ENCODE data around the gene ULK4.
"Not testable (repeated sequence)": the region's sequence is repeated elsewhere in the genome, so short reads cannot be mapped to it uniquely, and the experiment has no call there.

The ULK4 gene

GRCh38 chr3:41296556-41296955, 665.3 kb downstream of the ULK4 start:
- DNase-seq (ENCODE audit: low read depth) = no peak
- H3K4me3 ChIP-seq (replicated peaks; ENCODE audit: low read depth, low read length) = no peak overlapping the region
- TF ChIP-seq CTCF (IDR thresholded peaks at IDR 0.05; ENCODE audit: low read length, missing control alignments) = no peak

GRCh38 chr3:41295740-41296139, 666.2 kb downstream of the ULK4 start:
- no peak for TF ChIP-seq CTCF (IDR thresholded peaks at IDR 0.05; ENCODE audit: low read length, missing control alignments)
- H3K4me3 ChIP-seq (replicated peaks; ENCODE audit: low read depth, low read length) = no peak overlapping the region
- DNase-seq (ENCODE audit: low read depth) = no peak

GRCh38 chr3:41293169-41293681, 668.7 kb downstream of the ULK4 start:
- H3K4me3 ChIP-seq (replicated peaks; ENCODE audit: low read depth, low read length) = no peak overlapping the region
- TF ChIP-seq CTCF (IDR thresholded peaks at IDR 0.05; ENCODE audit: low read length, missing control alignments) = no peak
- no peak for DNase-seq (ENCODE audit: low read depth)

- DNase-seq (ENCODE audit: low read depth) = peak; percentile 8
- TF ChIP-seq CTCF (IDR thresholded peaks at IDR 0.05; ENCODE audit: low read length, missing control alignments) = no peak
- no peak overlapping the region for H3K4me3 ChIP-seq (replicated peaks; ENCODE audit: low read depth, low read length)
These were observed 671.2 kb downstream of the ULK4 start for GRCh38 chr3:41290736-41291135.

GRCh38 chr3:41290306-41290705, 671.6 kb downstream of the ULK4 start:
- DNase-seq (ENCODE audit: low read depth) = no peak
- H3K4me3 ChIP-seq (replicated peaks; ENCODE audit: low read depth, low read length) = no peak overlapping the region
- TF ChIP-seq CTCF (IDR thresholded peaks at IDR 0.05; ENCODE audit: low read length, missing control alignments) = no peak

GRCh38 chr3:41288785-41289184, 673.1 kb downstream of the ULK4 start:
- no peak for TF ChIP-seq CTCF (IDR thresholded peaks at IDR 0.05; ENCODE audit: low read length, missing control alignments)
- no peak for DNase-seq (ENCODE audit: low read depth)
- no peak overlapping the region for H3K4me3 ChIP-seq (replicated peaks; ENCODE audit: low read depth, low read length)

- peak; percentile 25 for TF ChIP-seq CTCF (IDR thresholded peaks at IDR 0.05; ENCODE audit: low read length, missing control alignments)
- H3K4me3 ChIP-seq (replicated peaks; ENCODE audit: low read depth, low read length) = no peak overlapping the region
- DNase-seq (ENCODE audit: low read depth) = peak; percentile 6
These were observed 675.6 kb downstream of the ULK4 start for GRCh38 chr3:41286305-41286704.

- not testable (repeated sequence) for DNase-seq (ENCODE audit: low read depth); H3K4me3 ChIP-seq (replicated peaks; ENCODE audit: low read depth, low read length)
These were observed 677.0 kb downstream of the ULK4 start for GRCh38 chr3:41284934-41285333.
